HEK293 (cell line): ENCODE measurements around the gene AJM1.

Experiments
- BCL11A ChIP-seq: fragments of 450-650 bp; formaldehyde crosslinking; IDR thresholded peaks from 2 replicates; pipeline ENCODE4 v1.5.1; 2016; ENCODE audit warnings: low read depth, missing biosample characterization, missing genetic modification characterization
- BCL11B ChIP-seq: fragments of 450-650 bp; formaldehyde crosslinking; IDR thresholded peaks from 2 replicates; pipeline ENCODE4 v1.5.1; 2016; ENCODE audit warnings: low read depth, missing biosample characterization, missing genetic modification characterization
- CTCF ChIP-seq: fragments of 450-650 bp; formaldehyde crosslinking; IDR thresholded peaks from 2 replicates; pipeline ENCODE4 v1.5.1; 2016; ENCODE audit warnings: missing biosample characterization, missing genetic modification characterization
- GLI2 ChIP-seq: fragments of 450-650 bp; formaldehyde crosslinking; IDR thresholded peaks from 2 replicates; pipeline ENCODE4; 2017; ENCODE audit warnings: missing biosample characterization, missing genetic modification characterization, low read depth, borderline replicate concordance
- GLIS2 ChIP-seq: fragments of 450-650 bp; formaldehyde crosslinking; IDR thresholded peaks from 2 replicates; pipeline ENCODE4 v1.5.1; 2016; ENCODE audit warnings: missing biosample characterization, missing genetic modification characterization
- HOXD13 ChIP-seq: sonication (generic); formaldehyde crosslinking; IDR thresholded peaks from 2 replicates; pipeline ENCODE4 v1.8.0; 2022; ENCODE audit warnings: missing genetic modification reagents, borderline replicate concordance
- KLF1 ChIP-seq: fragments of 450-650 bp; formaldehyde crosslinking; IDR thresholded peaks from 2 replicates; pipeline ENCODE4 v1.5.1; 2016; ENCODE audit warnings: missing biosample characterization, missing genetic modification characterization
- PATZ1 ChIP-seq: fragments of 450-650 bp; formaldehyde crosslinking; IDR thresholded peaks from 2 replicates; pipeline ENCODE4 v1.5.1; 2016; ENCODE audit warnings: missing biosample characterization, missing genetic modification characterization
- PBX3 ChIP-seq: sonication (generic); formaldehyde crosslinking; IDR thresholded peaks from 2 replicates; pipeline ENCODE4 v1.8.1; 2022; ENCODE audit warnings: mild to moderate bottlenecking, moderate library complexity, missing genetic modification reagents
- SP3 ChIP-seq: fragments of 450-650 bp; formaldehyde crosslinking; IDR thresholded peaks from 2 replicates; pipeline ENCODE4 v1.5.1; 2016; ENCODE audit warnings: missing biosample characterization, missing genetic modification characterization
- TCF7L2 ChIP-seq: IDR thresholded peaks from 2 replicates; pipeline ENCODE4 v1.6.1; 2011; ENCODE audit warnings: low read depth, mild to moderate bottlenecking, inconsistent platforms, low read length, moderate library complexity, borderline replicate concordance
- ZBTB11 ChIP-seq: fragments of 450-650 bp; formaldehyde crosslinking; conservative IDR thresholded peaks from 2 replicates; pipeline ENCODE4 v1.5.1; 2016; ENCODE audit warnings: low read depth, missing biosample characterization, missing genetic modification characterization
- ZNF140 ChIP-seq: fragments of 450-650 bp; formaldehyde crosslinking; IDR thresholded peaks from 2 replicates; pipeline ENCODE4 v1.5.1; 2016; ENCODE audit warnings: missing biosample characterization, missing genetic modification characterization
- ZNF155 ChIP-seq: fragments of 450-650 bp; formaldehyde crosslinking; IDR thresholded peaks from 2 replicates; pipeline ENCODE4 v1.5.1; 2016; ENCODE audit warnings: missing biosample characterization, missing genetic modification characterization
- ZNF16 ChIP-seq: fragments of 450-650 bp; formaldehyde crosslinking; IDR thresholded peaks from 2 replicates; pipeline ENCODE4 v1.5.1; 2016; ENCODE audit warnings: low read depth, missing biosample characterization, missing genetic modification characterization
- ZNF48 ChIP-seq: fragments of 450-650 bp; formaldehyde crosslinking; IDR thresholded peaks from 2 replicates; pipeline ENCODE4 v1.5.1; 2016; ENCODE audit warnings: missing biosample characterization, missing genetic modification characterization
- ZNF514 ChIP-seq: fragments of 450-650 bp; formaldehyde crosslinking; IDR thresholded peaks from 2 replicates; pipeline ENCODE4 v1.5.1; 2016; ENCODE audit warnings: missing biosample characterization, missing genetic modification characterization
- ZNF518A ChIP-seq: fragments of 450-650 bp; formaldehyde crosslinking; conservative IDR thresholded peaks from 2 replicates; pipeline ENCODE4 v1.5.1; 2016; ENCODE audit warnings: low read depth, missing biosample characterization, missing genetic modification characterization
- ZNF549 ChIP-seq: fragments of 450-650 bp; IDR thresholded peaks from 2 replicates; pipeline ENCODE4 v1.5.1; 2018; ENCODE audit warnings: missing biosample characterization, missing genetic modification characterization, mild to moderate bottlenecking, inconsistent platforms, moderate library complexity
- ZNF600 ChIP-seq: fragments of 450-650 bp; formaldehyde crosslinking; IDR thresholded peaks from 2 replicates; pipeline ENCODE4 v1.5.1; 2016; ENCODE audit warnings: missing biosample characterization, missing genetic modification characterization
- ZNF626 ChIP-seq: fragments of 450-650 bp; sonication (Bioruptor Pico); formaldehyde crosslinking; IDR thresholded peaks from 2 replicates; pipeline ENCODE4 v1.5.1; 2018; ENCODE audit warnings: missing biosample characterization, missing genetic modification characterization, inconsistent platforms
- ZNF776 ChIP-seq: fragments of 450-650 bp; formaldehyde crosslinking; IDR thresholded peaks from 2 replicates; pipeline ENCODE4 v1.5.0; 2017; ENCODE audit warnings: missing biosample characterization, missing genetic modification characterization, borderline replicate concordance
- ZNF837 ChIP-seq: fragments of 450-650 bp; formaldehyde crosslinking; IDR thresholded peaks from 2 replicates; pipeline ENCODE4 v1.5.1; 2016; ENCODE audit warnings: missing biosample characterization, missing genetic modification characterization
- ZSCAN16 ChIP-seq: fragments of 450-650 bp; formaldehyde crosslinking; IDR thresholded peaks from 2 replicates; pipeline ENCODE4 v1.5.1; 2016; ENCODE audit warnings: missing biosample characterization, missing genetic modification characterization

AJM1 gene

GRCh38 chr9:136886610-136887597, 44.6 kb downstream of the AJM1 start (continued):
- no peak for TF ChIP-seq ZBTB11 (tag by site-specific recombination)
- 0 out of 2 replicates have a peak, but pooled peaks have one; percentile 23 for TF ChIP-seq ZNF600 (tag by site-specific recombination)
- TF ChIP-seq SP3: 0 out of 2 replicates have a peak, but pooled peaks have one; percentile 22
- TF ChIP-seq GLIS2 (tag by site-specific recombination): peak; percentile 72
- no peak for TF ChIP-seq HOXD13 (CRISPR knock-in tag)
- no peak for TF ChIP-seq CTCF (tag by site-specific recombination)
- 0 out of 2 replicates have a peak, but pooled peaks have one; percentile 10 for TF ChIP-seq PBX3 (CRISPR knock-in tag)
- TF ChIP-seq ZNF48 (tag by site-specific recombination): no peak
- no peak for TF ChIP-seq ZNF16 (tag by site-specific recombination)
- TF ChIP-seq ZNF140 (tag by site-specific recombination): no peak
- TF ChIP-seq PATZ1 (tag by site-specific recombination): peak; percentile 58; the same call in 1 of the 2 replicates
- TF ChIP-seq GLI2: no peak
- TF ChIP-seq ZNF626 (tag by site-specific recombination): no peak
- TF ChIP-seq ZNF518A (tag by site-specific recombination): no peak
- TF ChIP-seq ZNF837: no peak
- no peak for TF ChIP-seq BCL11A (tag by site-specific recombination)
- TF ChIP-seq ZNF776 (tag by site-specific recombination): no peak
- TF ChIP-seq KLF1 (tag by site-specific recombination): no peak
- TF ChIP-seq ZNF549: no peak
- TF ChIP-seq ZNF514 (tag by site-specific recombination): no peak
- no peak for TF ChIP-seq ZSCAN16 (tag by site-specific recombination)
- no peak for TF ChIP-seq TCF7L2
- TF ChIP-seq ZNF155: no peak
- 0 out of 2 replicates have a peak, but pooled peaks have one; percentile 69 for TF ChIP-seq BCL11B (tag by site-specific recombination)
